GM18861 (cell line): ENCODE data around the gene CCDC142.

Experiments
- ATAC-seq: cut with Tn5 transposase; IDR thresholded peaks from one replicate; pipeline ENCODE4 v1.9.1; 2021; ENCODE audit not compliant: unreplicated experiment

CCDC142 gene

GRCh38 chr2:74425523-74425922 lies 57.3 kb downstream of the CCDC142 start:
- no peak for ATAC-seq

GRCh38 chr2:74424995-74425406 lies 57.8 kb downstream of the CCDC142 start:
- ATAC-seq = no peak

- ATAC-seq = no peak
Observed at GRCh38 chr2:74424139-74424992, 58.4 kb downstream of the CCDC142 start.
